Islet of Langerhans (tissue), 1 donor: ENCODE results near the gene SYTL1.

ENCODE experiments used
- FAIRE-seq: peaks from one replicate; lab custom pipeline; 2011; peaks lifted over from hg19 to GRCh38; lab: Jason Lieb, UNC

Gene SYTL1

GRCh38 chr1:27348861-27349783 is 7.3 kb downstream of the SYTL1 start:
- no peak for FAIRE-seq

- FAIRE-seq, result no peak
These were observed 8.2 kb downstream of the SYTL1 start for GRCh38 chr1:27349784-27350662.

GRCh38 chr1:27350663-27351540 is 9.1 kb downstream of the SYTL1 start:
- FAIRE-seq, result no peak

DNA sequence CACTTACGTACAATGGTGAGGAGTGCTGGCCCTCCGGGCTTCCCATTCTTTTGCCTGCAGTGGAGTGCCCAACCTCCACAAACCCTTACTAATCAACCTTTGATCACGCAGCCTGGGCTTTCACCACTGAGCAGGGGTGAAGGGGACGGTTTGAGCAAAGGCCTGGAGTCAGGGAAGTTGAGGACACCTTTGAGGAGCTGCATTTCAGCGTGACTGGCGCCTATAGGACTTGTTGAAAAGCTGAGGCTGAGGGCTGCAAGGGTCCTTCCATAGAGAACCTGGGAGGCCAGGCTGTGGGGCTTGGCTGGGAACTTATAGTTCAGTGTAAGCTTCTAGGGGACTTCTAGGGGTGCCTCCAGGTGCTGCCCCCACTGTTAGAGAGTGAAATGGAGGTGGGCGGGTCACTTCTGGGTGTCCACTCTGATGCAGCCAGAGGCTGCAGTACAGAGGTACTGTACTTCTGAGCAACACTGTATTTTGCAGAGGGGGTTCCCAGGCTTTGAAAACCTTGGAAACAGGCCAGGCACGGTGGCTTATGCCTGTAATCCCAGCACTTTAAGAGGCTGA is 9.8 kb downstream of the SYTL1 start:
- no peak for FAIRE-seq

- FAIRE-seq, result no peak
These were observed 11.3 kb downstream of the SYTL1 start for GRCh38 chr1:27353166-27353565.

- no peak for FAIRE-seq
These were observed 11.8 kb downstream of the SYTL1 start for GRCh38 chr1:27353629-27354028.

DNA sequence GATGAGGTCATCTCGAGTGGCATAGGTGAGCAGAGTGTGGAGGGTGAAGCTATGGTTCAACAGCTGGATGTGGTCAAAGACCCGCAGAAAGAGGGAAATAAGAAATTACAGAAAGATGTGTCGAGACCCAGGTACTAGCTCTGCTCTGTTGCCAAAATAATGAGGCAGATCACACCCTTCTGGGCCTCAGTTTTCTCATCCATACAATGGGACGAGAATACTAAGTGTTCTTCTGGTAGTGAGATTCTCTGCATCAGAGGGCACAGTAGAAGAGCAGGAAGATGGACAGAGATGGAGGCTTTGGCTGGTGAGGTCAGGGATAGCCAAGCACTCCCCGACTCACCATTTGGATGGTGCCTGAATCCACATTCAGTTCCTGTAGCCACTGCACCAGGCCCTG is 13.9 kb downstream of the SYTL1 start:
- FAIRE-seq, result no peak

GRCh38 chr1:27356277-27356618 is 14.4 kb downstream of the SYTL1 start:
- no peak for FAIRE-seq

DNA sequence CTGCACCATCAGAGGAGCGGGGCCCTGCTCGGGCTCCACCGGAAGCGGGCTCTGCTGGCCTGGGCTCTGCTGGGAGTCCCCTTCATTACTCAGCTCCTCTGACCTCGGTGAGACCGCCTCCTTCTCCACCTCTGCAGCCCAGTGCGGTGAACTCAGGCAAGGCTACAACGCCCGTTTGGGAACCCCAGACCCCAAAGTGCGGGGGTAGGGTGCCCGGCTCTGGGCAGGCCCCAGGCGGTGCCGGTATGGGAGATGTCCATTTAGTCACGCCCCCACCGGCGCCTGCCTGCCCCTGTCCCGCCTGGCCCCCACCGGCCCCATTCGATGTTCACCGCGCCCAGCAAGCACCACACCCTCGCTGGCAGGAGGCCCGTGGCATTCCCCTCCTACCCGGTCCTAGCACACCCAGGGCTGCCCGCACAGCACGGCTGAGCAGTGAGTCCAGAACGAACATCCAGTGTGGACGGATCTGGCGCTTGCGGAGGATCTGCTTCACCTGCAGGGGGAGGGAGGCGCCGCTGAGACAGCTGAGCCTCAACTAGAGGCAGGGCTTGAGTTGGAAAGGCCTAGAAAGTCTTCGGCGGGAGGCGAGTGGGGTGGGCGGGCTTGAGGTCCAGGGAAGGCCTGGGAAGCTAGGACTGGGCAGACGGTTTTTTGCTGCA is 14.9 kb downstream of the SYTL1 start:
- no peak for FAIRE-seq

DNA sequence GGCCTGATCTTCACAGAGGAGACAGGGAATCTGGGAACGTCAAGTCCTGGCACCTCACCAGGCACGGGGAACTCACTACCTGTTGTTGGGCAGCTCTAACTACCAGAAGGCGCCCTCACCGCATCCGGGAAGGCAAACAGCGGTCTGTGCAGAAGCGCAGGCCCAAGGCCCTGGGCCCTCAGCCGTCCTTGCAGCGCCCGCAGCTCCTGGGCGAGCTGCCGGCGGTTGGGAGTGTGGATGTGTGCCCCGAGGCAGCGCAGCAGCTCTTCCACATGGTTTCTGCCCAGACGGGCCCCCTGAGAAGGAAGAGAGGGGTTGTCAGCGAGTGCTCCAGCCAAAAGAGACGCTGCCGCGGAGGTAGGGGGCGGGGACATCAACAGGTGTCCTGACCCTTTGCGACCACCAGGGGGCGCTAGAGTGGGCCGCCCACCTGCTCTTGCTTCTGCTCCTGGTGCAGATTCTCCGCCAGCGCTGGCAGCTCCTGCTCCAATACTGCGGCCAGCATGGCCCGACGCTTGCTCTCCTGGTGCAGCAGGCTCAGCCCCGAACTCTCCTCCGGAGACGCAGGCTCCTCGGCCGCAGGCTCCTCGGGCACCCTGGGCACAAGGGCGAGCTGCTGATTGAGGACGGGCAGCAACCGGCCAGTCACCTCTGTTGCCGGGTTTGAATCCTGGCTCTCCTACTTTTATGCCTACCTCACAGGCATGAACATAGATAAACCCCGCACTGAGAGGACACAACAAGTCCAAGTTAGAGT is 15.6 kb downstream of the SYTL1 start:
- FAIRE-seq, result no peak

GRCh38 chr1:27358038-27358927 is 16.5 kb downstream of the SYTL1 start:
- no peak for FAIRE-seq

GRCh38 chr1:27358928-27359313 is 17.1 kb downstream of the SYTL1 start:
- no peak for FAIRE-seq

- no peak for FAIRE-seq
These were observed 18.0 kb downstream of the SYTL1 start for GRCh38 chr1:27359822-27360158.

GRCh38 chr1:27360159-27361043 is 18.6 kb downstream of the SYTL1 start:
- no peak for FAIRE-seq

DNA sequence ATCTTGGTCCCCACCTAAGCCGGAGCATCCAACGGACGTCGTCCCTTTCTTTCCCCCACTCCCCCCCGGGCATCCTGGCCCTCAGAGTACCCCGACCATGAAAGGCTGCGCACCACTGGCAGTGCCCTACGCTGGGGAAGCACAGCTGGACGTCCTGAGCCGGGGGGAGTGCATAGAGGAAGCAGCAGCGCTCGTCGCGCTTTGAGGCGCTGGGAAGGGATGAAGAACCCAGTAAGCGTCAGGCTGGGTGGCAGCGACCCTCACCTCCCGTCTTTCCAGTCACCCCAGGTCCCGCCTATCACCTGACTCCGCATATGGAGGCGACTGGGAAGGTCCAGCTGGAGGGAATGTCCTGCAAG is 19.2 kb downstream of the SYTL1 start:
- FAIRE-seq, result no peak

DNA sequence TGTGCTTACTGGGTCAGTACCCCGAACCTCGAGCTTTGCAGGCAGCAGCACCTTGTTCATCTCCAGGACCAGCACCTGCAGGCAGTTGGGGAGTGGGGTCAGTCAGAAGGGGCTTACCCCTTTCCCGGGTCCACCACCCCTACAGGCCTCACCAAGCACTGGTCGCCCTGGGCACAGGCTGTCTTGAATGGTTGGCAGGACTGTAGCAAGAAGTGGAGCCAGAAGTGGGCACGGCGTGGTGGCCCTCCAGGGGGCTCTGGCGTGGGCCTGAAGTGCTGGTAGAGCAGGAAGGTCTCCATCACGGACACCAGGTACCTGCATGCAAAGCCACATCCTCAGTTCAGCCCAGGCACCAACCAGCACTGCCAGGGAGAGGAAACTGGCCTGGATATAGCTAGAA is 19.7 kb downstream of the SYTL1 start:
- no peak for FAIRE-seq

DNA sequence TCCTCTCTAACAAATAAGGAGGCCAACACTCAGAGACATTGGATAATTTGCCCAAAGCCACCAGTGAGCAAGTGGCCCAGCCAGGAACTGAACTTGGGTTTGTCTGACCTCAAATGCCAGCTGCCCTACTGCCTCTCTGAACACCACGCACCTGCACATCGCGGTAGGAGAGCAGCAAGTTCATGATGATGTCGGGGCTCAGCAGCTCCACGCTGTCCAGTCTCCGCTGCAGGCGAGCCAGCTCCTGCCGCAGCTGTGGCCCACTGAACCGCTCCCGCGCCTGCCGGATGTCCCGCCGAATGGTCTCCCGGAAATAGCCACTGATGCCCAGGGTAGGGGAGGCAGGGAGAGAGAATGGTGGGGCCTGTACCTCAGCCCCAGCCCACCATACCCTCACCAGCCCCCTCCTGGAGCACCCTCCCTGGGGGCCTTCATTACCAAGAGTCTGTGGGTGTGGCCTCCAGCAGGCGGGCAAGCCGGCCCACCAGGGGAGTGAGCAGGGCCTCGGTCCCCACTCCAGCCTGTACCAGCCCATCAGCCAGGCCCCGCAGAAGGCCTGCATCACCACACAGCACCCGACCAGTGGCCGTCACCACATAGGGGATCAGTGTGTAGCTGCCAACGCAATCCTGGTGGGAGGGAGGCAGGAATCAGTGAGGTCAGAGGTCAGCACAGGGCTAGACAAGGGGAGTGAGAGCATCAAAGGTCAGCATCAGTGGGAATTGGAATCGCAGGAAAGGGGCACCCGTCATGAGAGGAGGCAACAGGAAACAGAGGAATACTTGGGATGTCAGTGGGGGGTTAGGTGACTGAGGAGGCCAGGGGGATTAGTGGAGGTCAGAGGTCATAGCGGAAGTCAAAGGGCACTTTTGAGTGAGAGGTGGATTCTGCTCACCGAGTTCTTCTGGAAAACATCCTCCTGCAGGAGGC is 22.2 kb downstream of the SYTL1 start:
- FAIRE-seq, result no peak
